ENCODE results near the gene THRSP.

THRSP gene

DNA sequence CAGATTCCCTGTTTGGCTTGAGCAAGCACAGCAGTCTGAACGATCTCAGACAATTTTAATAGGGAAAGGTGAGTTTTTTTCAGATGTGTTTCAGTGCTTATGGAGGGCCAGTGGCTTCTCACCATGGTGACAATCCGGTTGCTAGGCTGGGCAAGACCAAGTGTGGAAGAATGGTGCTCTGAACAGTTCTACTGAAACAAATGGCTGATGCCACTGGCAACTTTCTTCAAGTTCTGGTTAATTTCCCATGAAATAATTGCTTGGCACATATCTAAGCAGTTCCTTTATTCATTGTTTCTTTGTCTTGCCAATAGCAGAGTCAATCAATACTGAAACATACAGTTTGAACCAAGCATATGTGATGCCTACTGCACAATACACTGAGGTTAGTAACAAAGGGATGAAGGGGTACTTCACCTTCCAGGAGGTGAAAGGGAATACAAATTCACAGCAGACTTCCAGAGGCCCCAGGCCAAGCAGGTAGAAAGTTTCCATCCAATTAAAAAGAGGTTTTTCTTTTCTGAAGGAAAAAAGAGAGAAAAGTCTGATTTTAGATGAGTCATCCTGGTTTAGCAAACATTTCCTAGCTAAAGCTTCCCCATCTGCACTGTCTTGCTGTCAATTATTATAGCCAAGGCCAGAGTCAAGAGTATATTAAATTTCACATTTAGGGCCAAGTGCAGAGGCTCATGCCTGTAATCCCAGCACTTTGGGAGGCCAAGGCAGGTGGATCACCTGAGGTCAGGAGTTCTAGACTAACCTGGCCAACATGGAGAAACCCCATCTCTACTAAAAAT lies 37.2 kb downstream of the THRSP start:
- peak; percentile 32 for DNase-seq

DNA sequence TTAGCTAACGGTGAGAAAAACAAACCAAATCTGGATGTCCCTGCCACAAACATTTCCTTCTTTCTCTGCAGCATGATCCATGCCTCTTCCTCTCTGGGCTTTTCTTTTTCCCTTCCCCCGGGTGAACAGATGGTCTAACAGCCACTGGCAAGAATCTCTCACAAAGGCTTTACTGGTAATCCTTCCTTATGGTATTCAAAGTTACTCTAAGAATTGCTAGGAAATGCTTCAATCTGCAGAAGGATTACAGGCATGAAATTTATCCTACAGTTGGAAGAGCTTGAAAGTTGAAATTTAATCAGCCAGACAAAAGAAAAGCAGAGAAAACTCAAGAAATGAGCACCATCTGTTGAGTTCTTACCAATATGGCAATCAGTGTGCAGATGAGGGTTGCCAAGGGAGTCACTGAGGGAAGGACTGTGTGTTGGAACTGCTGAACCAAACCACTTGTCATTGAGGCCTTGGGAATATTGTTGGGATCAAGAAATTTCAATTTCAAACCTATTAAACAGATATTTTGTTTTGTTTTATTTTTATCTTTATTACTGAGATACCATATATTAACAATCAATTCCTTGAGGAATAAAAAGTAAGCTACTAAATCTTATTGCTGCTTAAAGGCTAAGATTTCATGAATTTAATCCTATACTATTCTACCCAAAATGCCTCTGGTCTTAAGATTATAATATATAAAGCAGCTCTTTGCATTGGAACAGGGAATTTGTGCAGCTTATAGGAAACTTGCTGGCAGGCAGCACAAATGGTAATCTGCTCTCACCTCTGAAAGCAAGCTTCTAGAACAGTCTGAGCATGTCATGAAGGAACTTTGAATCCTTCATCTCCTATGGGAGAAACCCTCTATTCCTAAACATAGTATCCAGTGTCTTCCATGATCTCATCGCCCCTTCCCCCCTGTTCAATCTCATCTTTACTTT lies 45.7 kb downstream of the THRSP start:
- DNase-seq: no peak

DNA sequence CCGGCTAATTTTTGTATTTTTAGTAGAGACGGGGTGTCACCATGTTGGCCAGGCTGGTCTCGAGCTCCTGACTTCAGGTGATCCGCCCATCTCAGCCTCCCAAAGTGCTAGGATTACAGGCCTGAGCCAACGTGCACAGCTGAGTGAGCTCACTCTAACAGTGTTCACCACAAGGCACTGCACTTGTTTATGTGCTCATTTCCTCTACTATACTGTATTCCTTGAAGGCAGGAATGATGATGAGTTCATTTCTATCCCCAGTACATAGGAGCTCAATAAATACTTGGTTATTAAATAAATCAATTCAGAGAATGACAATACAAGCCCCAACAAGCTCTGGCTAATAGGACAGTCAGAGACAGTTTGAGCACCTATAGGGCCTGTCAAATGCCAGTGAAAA lies 46.7 kb downstream of the THRSP start:
- DNase-seq: no peak

DNA sequence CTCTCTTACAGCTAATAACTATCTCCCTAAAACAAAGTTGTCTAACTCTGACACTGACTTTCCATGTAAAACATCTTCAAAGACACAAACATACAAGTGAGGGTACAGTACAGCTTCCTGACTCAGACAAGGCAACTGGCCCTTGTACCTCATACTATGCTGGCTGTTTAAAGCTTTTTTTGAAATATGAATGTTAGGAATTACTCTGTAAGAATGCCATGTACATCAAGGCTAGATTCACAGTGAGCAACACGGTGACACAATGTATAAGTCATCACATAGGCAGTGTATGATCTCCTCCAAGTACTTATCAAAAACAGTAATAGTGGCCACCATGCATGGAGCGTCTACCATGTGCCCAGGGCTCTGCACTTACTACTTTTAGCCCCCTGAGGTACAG lies 47.2 kb downstream of the THRSP start:
- no peak for DNase-seq

DNA sequence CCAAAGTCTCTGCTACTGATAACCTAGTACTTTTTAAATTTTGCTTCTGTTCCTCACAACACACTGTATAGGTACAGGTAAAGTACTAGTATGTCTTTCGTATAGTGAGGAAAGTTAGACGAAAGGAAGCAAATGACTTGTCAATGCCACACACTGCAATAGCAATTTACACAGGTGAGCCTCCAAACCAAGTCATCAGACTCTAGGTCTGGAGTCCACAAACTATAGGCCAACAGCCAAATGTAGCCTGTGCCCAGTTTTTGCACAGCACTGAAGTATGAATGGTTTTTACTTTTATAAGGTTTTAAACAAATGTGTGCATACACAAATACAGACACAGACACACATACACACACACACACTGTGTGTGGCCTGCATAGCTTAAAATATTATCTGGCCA lies 47.6 kb downstream of the THRSP start:
- no peak for DNase-seq

DNA sequence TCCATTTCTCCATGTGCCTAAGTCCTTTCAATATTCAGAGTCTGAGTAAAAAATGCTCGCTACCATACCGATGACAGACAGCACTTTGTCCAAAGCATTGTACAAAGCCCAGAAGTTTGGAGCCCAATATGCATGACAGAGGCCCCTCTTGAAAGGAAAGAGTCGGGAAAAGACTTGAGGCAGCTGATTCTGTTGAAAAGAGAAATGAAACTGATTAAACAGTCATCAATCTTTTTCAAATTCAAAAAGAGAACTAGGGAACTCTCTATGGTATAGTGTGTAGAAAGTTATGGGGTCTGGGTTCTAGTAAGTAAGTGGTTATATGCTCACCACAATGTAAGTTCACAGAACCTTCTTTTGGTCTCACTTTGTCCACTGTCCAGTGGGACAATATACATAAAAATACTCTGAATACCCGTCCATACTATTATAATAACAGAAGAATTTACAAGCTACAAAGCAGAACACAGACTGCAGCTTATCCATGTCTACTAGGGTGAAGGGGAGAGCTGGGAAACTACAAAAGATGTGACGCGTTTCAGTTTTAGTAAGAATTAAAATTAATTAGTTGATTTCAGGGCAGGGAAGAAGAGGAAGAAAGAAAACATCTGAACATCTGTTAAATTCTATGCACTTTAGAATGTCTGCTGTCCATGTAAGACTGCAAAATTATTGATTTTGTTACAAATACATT lies 49.1 kb downstream of the THRSP start:
- DNase-seq: no peak

Measured in NCI-H2029 (cell line).